Liver (tissue), 3 donors: Measurements from ENCODE around the gene TLE7.

Source experiments
- EGR1 ChIP-seq, 2 donors: IDR thresholded peaks; 2 replicates each; pipeline ENCODE4 v1.6.1; 2016 to 2018; ENCODE audit warnings: antibody characterized with exemption in 2 of 2, low read depth in 2 of 2
- FOXA1 ChIP-seq: IDR thresholded peaks from 2 replicates; pipeline ENCODE4 v1.6.1; 2016; ENCODE audit warnings: antibody characterized with exemption
- GABPA ChIP-seq, 2 donors: IDR thresholded peaks in 1 of 2; conservative IDR thresholded peaks in 1 of 2; 2 replicates each; pipeline ENCODE4 v1.6.1; 2016; ENCODE audit warnings: antibody characterized with exemption in 2 of 2, mild to moderate bottlenecking in 1 of 2, moderate library complexity in 1 of 2
- RAD21 ChIP-seq, 2 donors: IDR thresholded peaks; 2 replicates each; pipeline ENCODE4 v1.6.1; 2016; ENCODE audit warnings: antibody characterized with exemption in 2 of 2, mild to moderate bottlenecking in 2 of 2
- RXRA ChIP-seq, 2 donors: IDR thresholded peaks; 2 replicates each; pipeline ENCODE4 v1.6.1; 2017 to 2018; ENCODE audit warnings: antibody characterized with exemption in 2 of 2, mild to moderate bottlenecking in 1 of 2
- SP1 ChIP-seq: IDR thresholded peaks from 2 replicates; pipeline ENCODE4 v1.6.1; 2018; ENCODE audit warnings: antibody characterized with exemption, mild to moderate bottlenecking
- TAF1 ChIP-seq: conservative IDR thresholded peaks from 2 replicates; pipeline ENCODE4 v1.6.1; 2016; ENCODE audit warnings: antibody characterized with exemption, mild to moderate bottlenecking
- YY1 ChIP-seq: IDR thresholded peaks from 2 replicates; pipeline ENCODE4 v1.6.1; 2016; ENCODE audit warnings: antibody characterized with exemption, mild to moderate bottlenecking
- TF ChIP-seq, protein P1 (sequence below): IDR thresholded peaks from 2 replicates; pipeline ENCODE4 v1.6.1; 2016; ENCODE audit warnings: antibody characterized with exemption
- TF ChIP-seq, protein P2 (sequence below): fragments of 150-350 bp; IDR thresholded peaks from 2 replicates; pipeline ENCODE4 v1.5.1; 2017; ENCODE audit warnings: improper control_type of control experiment, low read depth, low read length; ENCODE audit not compliant: missing input control
- TF ChIP-seq, protein P3 (sequence below): IDR thresholded peaks from 2 replicates; pipeline ENCODE4 v1.6.1; 2016; ENCODE audit warnings: antibody characterized with exemption, mild to moderate bottlenecking
- donor health status: healthy.
- donor health status: healthy.

DNA sequence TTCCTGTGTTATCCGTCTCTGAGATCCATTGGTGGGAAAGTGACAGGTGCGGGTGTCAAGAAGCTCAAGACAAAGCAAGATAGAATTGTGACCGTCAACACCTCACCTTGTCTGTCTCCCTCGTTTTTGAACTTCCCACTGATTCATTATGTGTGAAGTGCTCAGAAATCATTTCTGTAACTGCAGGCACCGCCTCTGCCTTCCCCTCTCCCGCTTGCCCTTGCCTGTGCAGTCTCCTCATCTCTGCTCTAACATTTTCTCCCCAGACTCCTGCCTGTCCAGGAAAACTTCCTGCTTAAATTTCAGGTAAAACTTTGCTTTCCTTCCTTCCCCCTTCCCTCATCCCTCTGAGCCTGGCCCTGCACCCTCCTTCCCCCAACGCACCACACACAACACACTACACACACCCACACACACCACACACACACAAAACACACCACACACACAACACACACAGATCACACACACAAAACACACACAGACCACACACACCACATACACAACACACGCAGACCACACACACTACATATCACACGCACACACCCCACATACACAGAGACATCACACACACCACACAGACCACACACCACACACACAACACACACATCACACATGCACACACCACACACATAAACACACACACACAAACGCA, 57.7 kb downstream of the TLE7 start:
- TF ChIP-seq, protein P1, sequence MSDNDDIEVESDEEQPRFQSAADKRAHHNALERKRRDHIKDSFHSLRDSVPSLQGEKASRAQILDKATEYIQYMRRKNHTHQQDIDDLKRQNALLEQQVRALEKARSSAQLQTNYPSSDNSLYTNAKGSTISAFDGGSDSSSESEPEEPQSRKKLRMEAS, result no peak
- TF ChIP-seq, protein P2, sequence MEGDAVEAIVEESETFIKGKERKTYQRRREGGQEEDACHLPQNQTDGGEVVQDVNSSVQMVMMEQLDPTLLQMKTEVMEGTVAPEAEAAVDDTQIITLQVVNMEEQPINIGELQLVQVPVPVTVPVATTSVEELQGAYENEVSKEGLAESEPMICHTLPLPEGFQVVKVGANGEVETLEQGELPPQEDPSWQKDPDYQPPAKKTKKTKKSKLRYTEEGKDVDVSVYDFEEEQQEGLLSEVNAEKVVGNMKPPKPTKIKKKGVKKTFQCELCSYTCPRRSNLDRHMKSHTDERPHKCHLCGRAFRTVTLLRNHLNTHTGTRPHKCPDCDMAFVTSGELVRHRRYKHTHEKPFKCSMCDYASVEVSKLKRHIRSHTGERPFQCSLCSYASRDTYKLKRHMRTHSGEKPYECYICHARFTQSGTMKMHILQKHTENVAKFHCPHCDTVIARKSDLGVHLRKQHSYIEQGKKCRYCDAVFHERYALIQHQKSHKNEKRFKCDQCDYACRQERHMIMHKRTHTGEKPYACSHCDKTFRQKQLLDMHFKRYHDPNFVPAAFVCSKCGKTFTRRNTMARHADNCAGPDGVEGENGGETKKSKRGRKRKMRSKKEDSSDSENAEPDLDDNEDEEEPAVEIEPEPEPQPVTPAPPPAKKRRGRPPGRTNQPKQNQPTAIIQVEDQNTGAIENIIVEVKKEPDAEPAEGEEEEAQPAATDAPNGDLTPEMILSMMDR, result no peak
- TF ChIP-seq RAD21 (IDR thresholded peaks at IDR 0.05) (no peak), YY1 (no peak), SP1 (no peak), GABPA (IDR thresholded peaks at IDR 0.05 in 1 of 2, conservative IDR thresholded peaks at IDR 0.05 in 1 of 2) (no peak), FOXA1 (no peak), TAF1 (no peak), RXRA (IDR thresholded peaks at IDR 0.05) (no peak), EGR1 (IDR thresholded peaks at IDR 0.05; ENCODE audit: low read depth in 2 of 2) (no peak)
- TF ChIP-seq, protein P3, sequence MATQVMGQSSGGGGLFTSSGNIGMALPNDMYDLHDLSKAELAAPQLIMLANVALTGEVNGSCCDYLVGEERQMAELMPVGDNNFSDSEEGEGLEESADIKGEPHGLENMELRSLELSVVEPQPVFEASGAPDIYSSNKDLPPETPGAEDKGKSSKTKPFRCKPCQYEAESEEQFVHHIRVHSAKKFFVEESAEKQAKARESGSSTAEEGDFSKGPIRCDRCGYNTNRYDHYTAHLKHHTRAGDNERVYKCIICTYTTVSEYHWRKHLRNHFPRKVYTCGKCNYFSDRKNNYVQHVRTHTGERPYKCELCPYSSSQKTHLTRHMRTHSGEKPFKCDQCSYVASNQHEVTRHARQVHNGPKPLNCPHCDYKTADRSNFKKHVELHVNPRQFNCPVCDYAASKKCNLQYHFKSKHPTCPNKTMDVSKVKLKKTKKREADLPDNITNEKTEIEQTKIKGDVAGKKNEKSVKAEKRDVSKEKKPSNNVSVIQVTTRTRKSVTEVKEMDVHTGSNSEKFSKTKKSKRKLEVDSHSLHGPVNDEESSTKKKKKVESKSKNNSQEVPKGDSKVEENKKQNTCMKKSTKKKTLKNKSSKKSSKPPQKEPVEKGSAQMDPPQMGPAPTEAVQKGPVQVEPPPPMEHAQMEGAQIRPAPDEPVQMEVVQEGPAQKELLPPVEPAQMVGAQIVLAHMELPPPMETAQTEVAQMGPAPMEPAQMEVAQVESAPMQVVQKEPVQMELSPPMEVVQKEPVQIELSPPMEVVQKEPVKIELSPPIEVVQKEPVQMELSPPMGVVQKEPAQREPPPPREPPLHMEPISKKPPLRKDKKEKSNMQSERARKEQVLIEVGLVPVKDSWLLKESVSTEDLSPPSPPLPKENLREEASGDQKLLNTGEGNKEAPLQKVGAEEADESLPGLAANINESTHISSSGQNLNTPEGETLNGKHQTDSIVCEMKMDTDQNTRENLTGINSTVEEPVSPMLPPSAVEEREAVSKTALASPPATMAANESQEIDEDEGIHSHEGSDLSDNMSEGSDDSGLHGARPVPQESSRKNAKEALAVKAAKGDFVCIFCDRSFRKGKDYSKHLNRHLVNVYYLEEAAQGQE, result no peak
